Neural crest cell (in vitro differentiated cells): Measurements from ENCODE around the gene GH1. TPM values are rescaled to one million over a fixed set of nuclear protein-coding genes. Genes with fewer than 3 reads are reported as not detected.
"Not testable (repeated sequence)": the region's sequence is repeated elsewhere in the genome, so short reads cannot be mapped to it uniquely, and the experiment has no call there.

Source experiments
- DNase-seq: peaks from one replicate; pipeline ENCODE4 v3.0.0; 2021; ENCODE audit warnings: low read depth, mixed read lengths, low spot score
- H3K27ac Mint-ChIP-seq: one replicate; pipeline ENCODE4 v1.8.0; 2021; ENCODE audit warnings: mild to moderate bottlenecking, mixed read lengths; ENCODE audit not compliant: unreplicated experiment
- H3K27me3 Mint-ChIP-seq: 2 replicates; pipeline ENCODE4 v1.8.0; 2021; ENCODE audit warnings: low read depth, mild to moderate bottlenecking, mixed read lengths
- H3K36me3 Mint-ChIP-seq: 2 replicates; pipeline ENCODE4 v1.8.0; 2021; ENCODE audit warnings: low read depth, mild to moderate bottlenecking, mixed read lengths
- H3K4me1 Mint-ChIP-seq: 2 replicates; pipeline ENCODE4 v1.8.0; 2021; ENCODE audit warnings: mixed read lengths
- H3K4me3 Mint-ChIP-seq: one replicate; pipeline ENCODE4 v1.8.0; 2021; ENCODE audit warnings: mild to moderate bottlenecking, mixed read lengths
- H3K9me3 Mint-ChIP-seq: 2 replicates; pipeline ENCODE4 v1.8.0; 2021; ENCODE audit warnings: mixed read lengths
- CTCF ChIP-seq: fragments of 200-600 bp; sonication (generic); conservative IDR thresholded peaks from 2 replicates; pipeline ENCODE4 v1.5.0; 2021; ENCODE audit warnings: antibody characterized with exemption, mild to moderate bottlenecking
- total RNA-seq: library from RNA; stranded (reverse); gene quantifications from 2 replicates; pipeline ENCODE4 v1.2.1, GENCODE V29; 2021

GH1 gene
- total RNA-seq, 1 donor from 2014 or later: not detected

DNA sequence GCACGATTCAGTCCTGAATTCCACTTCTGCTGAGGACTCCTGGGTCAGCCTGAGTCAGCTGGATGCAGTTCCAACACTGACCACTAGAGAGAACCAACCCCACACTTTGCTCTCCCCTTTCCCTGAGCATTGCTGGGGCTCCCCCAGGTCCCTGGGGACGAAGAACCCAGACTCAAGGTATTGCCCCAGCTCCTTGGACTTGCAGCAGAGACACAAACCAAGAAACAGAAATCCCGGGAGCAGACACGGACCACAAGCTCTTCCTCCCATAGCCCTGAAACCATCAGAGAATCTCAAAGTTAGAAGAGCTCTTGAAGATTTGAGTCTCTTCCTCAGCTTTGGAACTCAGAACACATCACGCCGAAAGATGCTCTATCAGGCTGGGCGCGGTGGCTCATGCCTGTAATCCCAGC lies 678 bp upstream of the GH1 start:
- TF ChIP-seq CTCF: peak; percentile 76
- no peaks in the 10 kb centered on the region for H3K36me3 Mint-ChIP-seq
- peaks cover 9% of the 10 kb centered on the region for H3K4me1 Mint-ChIP-seq
- peak; percentile 72 for DNase-seq
- H3K27me3 Mint-ChIP-seq: no peaks in the 10 kb centered on the region
- H3K27ac Mint-ChIP-seq: no peak overlapping the region
- no peaks in the 10 kb centered on the region for H3K9me3 Mint-ChIP-seq
- H3K4me3 Mint-ChIP-seq: no peak overlapping the region

DNA sequence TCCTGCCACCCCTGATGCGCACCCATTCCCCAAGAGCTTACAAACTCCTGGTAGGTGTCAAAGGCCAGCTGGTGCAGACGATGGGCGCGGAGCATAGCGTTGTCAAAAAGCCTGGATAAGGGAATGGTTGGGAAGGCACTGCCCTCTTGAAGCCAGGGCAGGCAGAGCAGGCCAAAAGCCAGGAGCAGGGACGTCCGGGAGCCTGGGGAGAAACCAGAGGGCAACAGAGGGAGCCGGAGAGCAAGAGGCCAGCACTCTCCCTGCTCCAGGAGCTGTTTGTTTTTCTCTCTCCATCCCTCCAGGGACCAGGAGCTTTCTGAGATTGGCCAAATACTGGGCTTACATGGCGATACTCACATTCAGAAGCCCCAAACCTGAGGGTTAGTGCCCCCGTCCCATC lies 334 bp downstream of the GH1 start:
- Mint-ChIP-seq H3K4me3 (no peak overlapping the region), H3K27ac (no peak overlapping the region), H3K36me3 (no peaks in the 10 kb centered on the region), H3K27me3 (no peaks in the 10 kb centered on the region), H3K4me1 (peaks cover 9% of the 10 kb centered on the region), H3K9me3 (no peaks in the 10 kb centered on the region)
- no peak for DNase-seq
- TF ChIP-seq CTCF: no peak

DNA sequence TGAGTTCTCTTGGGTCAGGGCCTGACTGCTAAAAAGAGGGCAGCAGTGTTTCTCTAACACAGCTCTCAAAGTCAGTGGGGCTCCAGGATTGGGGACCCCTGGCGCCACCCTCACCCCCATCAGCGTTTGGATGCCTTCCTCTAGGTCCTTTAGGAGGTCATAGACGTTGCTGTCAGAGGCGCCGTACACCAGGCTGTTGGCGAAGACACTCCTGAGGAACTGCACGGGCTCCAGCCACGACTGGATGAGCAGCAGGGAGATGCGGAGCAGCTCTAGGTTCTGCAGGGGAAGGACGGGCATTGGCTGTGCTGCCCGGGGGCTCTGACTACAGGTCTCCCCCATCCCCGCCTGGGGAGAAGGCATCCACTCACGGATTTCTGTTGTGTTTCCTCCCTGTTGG lies 993 bp downstream of the GH1 start:
- no peak for DNase-seq
- H3K27ac Mint-ChIP-seq: no peak overlapping the region
- no peak for TF ChIP-seq CTCF
- H3K4me3 Mint-ChIP-seq: no peak overlapping the region
- H3K27me3 Mint-ChIP-seq: no peaks in the 10 kb centered on the region
- no peaks in the 10 kb centered on the region for H3K9me3 Mint-ChIP-seq
- peaks cover 9% of the 10 kb centered on the region for H3K4me1 Mint-ChIP-seq
- no peaks in the 10 kb centered on the region for H3K36me3 Mint-ChIP-seq

DNA sequence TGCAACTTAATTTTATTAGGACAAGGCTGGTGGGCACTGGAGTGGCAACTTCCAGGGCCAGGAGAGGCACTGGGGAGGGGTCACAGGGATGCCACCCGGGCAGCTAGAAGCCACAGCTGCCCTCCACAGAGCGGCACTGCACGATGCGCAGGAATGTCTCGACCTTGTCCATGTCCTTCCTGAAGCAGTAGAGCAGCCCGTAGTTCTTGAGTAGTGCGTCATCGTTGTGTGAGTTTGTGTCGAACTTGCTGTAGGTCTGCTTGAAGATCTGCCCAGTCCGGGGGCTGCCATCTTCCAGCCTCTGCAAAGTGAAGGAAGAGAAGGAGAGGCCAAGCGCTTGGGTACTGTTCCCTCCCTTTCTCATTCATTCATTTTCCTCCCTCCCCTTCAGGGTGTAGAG lies 1.4 kb downstream of the GH1 start:
- not testable (repeated sequence) for DNase-seq, H3K27me3 Mint-ChIP-seq, H3K4me1 Mint-ChIP-seq, H3K4me3 Mint-ChIP-seq, H3K36me3 Mint-ChIP-seq, H3K27ac Mint-ChIP-seq, H3K9me3 Mint-ChIP-seq

DNA sequence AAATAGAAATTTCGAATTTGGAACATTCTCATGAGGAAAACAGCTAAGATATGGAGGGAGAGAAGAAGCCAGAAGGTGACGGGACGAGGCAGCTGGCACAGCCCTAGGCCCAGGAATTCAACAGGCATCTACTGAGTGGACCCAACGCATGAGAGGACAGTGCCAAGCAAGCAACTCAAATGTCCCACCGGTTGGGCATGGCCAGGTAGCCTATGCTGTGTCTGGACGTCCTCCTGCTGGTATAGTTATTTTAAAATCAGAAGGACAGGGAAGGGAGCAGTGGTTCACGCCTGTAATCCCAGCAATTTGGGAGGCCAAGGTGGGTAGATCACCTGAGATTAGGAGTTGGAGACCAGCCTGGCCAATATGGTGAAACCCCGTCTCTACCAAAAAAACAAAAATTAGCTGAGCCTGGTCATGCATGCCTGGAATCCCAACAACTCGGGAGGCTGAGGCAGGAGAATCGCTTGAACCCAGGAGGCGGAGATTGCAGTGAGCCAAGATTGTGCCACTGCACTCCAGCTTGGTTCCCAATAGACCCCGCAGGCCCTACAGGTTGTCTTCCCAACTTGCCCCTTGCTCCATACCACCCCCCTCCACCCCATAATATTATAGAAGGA lies 2.0 kb downstream of the GH1 start:
- no peak for DNase-seq
- no peaks in the 10 kb centered on the region for H3K36me3 Mint-ChIP-seq
- TF ChIP-seq CTCF: no peak
- H3K9me3 Mint-ChIP-seq: no peaks in the 10 kb centered on the region
- no peak overlapping the region for H3K27ac Mint-ChIP-seq
- H3K4me1 Mint-ChIP-seq: peaks cover 9% of the 10 kb centered on the region
- H3K4me3 Mint-ChIP-seq: no peak overlapping the region
- H3K27me3 Mint-ChIP-seq: no peaks in the 10 kb centered on the region

DNA sequence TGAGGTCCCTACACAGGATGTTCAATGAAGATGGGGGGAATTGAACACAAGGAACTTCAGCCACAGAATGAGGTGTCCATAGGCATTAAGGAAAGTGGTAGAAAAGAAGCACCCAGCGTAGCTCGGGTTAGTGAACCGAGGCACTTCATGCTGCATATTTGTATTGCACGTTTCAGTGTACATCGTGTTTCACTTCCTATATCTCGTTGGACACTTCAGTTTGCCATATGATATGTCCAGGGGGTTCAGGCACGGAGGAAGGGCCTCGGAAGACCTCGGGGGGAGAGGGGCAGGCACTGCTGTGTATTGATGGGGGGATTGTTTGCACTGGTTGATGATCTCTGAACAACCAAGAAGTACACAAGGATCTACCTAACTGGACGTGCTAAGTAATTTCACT lies 2.9 kb downstream of the GH1 start:
- not testable (repeated sequence) for H3K4me1 Mint-ChIP-seq, H3K27me3 Mint-ChIP-seq, H3K27ac Mint-ChIP-seq, DNase-seq, H3K4me3 Mint-ChIP-seq, H3K9me3 Mint-ChIP-seq, H3K36me3 Mint-ChIP-seq

- H3K27ac Mint-ChIP-seq: no peak overlapping the region
- H3K9me3 Mint-ChIP-seq: no peaks in the 10 kb centered on the region
- H3K4me1 Mint-ChIP-seq: peaks cover 5% of the 10 kb centered on the region
- peaks cover 10% of the 10 kb centered on the region for H3K27me3 Mint-ChIP-seq
- no peak overlapping the region for H3K4me3 Mint-ChIP-seq
- no peak for DNase-seq
- TF ChIP-seq CTCF: no peak
- no peaks in the 10 kb centered on the region for H3K36me3 Mint-ChIP-seq
These were observed 4.2 kb downstream of the GH1 start for GRCh38 chr17:63914471-63914870.
